22Rv1 (cell line): ENCODE data around the gene LAMTOR2.

Experiments used
- CTCF ChIP-seq: fragments of 450-650 bp; IDR thresholded peaks from 2 replicates; pipeline ENCODE4 v1.5.1; 2017; ENCODE audit warnings: mild to moderate bottlenecking
- ZFX ChIP-seq: fragments of 450-650 bp; IDR thresholded peaks from 2 replicates; pipeline ENCODE4 v1.6.1; 2017; ENCODE audit warnings: antibody characterized with exemption, borderline replicate concordance

- TF ChIP-seq CTCF (peak; percentile 72), ZFX (no peak)
Measured at GRCh38 chr1:156025876-156026275, 28.7 kb upstream of the LAMTOR2 start.
